ENCODE measurements around the gene PPM1K.

Gene PPM1K

DNA sequence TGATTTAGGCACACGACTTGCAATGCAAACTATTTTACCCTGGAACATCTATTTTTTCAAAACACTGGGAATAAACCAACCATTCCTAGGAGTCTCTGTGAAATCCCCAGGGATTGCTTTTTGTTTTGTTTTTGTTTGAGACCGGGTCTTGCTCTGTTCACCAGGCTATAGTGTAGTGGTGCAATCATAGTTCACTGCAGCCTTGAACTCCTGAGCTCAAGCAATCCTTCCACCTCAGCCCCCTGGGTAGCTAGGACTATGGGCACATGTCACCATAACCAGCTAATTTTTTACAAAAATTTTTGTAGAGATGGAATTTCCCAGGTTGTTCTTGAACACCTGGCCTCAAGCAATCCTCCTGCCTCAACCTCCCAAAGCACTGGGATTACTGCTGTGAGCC is 37.8 kb downstream of the PPM1K start:
- Mint-ChIP-seq H3K9me3 (no peaks in the 10 kb centered on the region), H3K27ac (no peak overlapping the region), H3K4me1 (ENCODE audit: low read depth) (peaks cover 13% of the 10 kb centered on the region), H3K36me3 (ENCODE audit: low read depth) (no peaks in the 10 kb centered on the region), H3K4me3 (no peak overlapping the region), H3K27me3 (no peaks in the 10 kb centered on the region)

DNA sequence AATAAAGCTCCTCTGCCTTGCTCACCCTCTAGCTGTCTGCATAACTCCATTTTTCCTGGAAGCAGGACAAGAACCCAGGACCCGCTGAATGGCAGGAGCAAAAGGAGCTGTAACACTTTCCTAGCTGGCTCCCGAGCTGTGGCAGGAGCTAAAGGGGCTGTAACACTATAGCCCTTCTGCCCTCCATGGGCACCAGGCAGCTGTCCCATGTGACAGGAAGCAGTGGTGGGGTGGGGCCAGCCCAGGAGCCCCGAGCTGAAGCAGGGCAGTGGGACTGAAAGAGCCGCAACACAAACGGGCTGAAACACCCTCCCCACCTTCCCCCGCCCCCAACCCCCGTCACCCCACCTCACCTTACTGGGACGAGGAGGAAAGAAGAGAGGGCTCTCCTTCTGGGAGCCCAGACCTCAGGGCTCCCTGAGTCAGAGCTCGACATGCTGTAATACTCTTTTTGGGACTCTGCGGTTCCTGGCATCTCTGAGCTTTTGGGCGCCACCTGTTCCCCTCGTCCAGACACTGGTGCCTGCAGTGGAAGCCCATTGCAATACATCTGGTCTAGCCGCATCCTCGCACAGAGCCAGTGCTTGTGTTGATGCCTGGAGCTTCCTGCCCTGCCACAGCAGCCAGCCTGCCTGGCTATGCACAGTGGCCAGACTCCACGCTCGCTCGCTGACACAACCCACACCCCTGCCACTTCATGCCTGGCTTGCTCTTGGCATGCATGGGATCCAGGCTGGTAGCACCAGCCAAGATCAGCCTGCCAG is 39.4 kb downstream of the PPM1K start:
- H3K36me3 Mint-ChIP-seq (ENCODE audit: low read depth) = no peaks in the 10 kb centered on the region
- peaks cover 13% of the 10 kb centered on the region for H3K4me1 Mint-ChIP-seq (ENCODE audit: low read depth)
- no peaks in the 10 kb centered on the region for H3K9me3 Mint-ChIP-seq
- H3K27me3 Mint-ChIP-seq = no peaks in the 10 kb centered on the region
- H3K27ac Mint-ChIP-seq = peak overlapping the region; percentile 63
- H3K4me3 Mint-ChIP-seq = peak overlapping the region; percentile 32

DNA sequence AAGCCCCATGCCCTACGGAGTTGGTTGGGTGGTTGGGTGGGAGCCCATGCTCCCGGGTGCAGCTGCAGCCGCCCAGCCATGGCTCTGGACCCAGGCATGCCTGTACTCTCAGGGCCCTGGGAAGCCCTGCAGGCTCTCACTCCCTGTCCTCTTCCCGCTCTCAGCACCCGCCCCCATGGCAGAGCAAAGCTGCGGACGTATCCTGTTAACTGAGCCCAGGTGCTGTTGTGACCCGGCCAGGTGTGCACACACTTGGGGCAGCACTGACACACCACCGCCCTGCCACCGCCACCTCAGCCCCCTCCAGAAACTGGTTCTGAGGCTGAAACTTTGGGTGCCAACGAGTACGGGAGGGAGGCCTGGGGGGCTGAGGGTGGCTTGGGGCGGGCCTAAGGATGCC is 40.3 kb downstream of the PPM1K start:
- Mint-ChIP-seq H3K36me3 (ENCODE audit: low read depth) (no peaks in the 10 kb centered on the region), H3K27ac (no peak overlapping the region), H3K27me3 (no peaks in the 10 kb centered on the region), H3K4me1 (ENCODE audit: low read depth) (peaks cover 13% of the 10 kb centered on the region), H3K4me3 (no peak overlapping the region), H3K9me3 (no peaks in the 10 kb centered on the region)

DNA sequence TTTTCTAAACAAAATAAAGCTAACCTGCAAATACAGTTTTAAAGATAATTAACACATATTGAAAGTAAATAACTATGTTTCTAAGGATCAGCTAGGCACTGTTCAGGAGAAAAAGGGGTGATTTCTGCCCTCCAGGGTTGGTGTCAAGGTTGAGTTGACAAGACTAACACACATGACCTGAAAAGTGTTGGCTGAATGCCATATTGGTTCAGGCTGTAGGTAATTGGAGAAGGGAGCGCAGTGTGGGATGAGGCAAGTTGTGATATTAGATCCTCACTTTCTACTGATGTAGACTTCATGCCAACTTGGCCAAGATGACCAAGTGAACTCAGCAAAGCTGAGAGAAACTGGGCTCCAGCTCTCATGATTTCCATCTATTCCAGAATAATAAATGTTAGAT is 42.2 kb downstream of the PPM1K start:
- no peaks in the 10 kb centered on the region for H3K9me3 Mint-ChIP-seq
- H3K4me1 Mint-ChIP-seq (ENCODE audit: low read depth) = peaks cover 13% of the 10 kb centered on the region
- H3K27me3 Mint-ChIP-seq = no peaks in the 10 kb centered on the region
- H3K27ac Mint-ChIP-seq = no peak overlapping the region
- H3K4me3 Mint-ChIP-seq = no peak overlapping the region
- no peaks in the 10 kb centered on the region for H3K36me3 Mint-ChIP-seq (ENCODE audit: low read depth)

DNA sequence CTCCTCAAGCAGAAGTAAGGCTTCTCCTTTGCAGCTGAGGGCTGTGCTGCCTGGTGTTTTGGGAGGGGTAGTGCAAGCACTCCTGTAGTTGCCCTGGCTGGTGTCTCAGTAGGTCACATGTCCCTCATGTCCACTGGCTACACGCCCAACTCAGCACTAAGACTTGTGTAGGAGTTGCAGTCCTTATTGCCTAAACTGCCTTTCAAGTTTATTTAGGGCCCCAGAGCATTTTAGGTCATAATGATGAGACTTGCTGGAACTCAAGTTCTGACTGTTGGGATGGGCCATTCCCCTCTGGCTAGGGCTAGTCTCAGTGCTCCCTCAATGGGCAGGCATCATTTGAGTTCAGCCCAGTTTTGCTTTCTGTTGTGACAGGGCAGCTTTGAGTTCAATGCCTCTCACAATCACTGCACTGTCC is 44.1 kb downstream of the PPM1K start:
- Mint-ChIP-seq H3K9me3 (no peaks in the 10 kb centered on the region), H3K4me1 (ENCODE audit: low read depth) (peaks cover 7% of the 10 kb centered on the region)

DNA sequence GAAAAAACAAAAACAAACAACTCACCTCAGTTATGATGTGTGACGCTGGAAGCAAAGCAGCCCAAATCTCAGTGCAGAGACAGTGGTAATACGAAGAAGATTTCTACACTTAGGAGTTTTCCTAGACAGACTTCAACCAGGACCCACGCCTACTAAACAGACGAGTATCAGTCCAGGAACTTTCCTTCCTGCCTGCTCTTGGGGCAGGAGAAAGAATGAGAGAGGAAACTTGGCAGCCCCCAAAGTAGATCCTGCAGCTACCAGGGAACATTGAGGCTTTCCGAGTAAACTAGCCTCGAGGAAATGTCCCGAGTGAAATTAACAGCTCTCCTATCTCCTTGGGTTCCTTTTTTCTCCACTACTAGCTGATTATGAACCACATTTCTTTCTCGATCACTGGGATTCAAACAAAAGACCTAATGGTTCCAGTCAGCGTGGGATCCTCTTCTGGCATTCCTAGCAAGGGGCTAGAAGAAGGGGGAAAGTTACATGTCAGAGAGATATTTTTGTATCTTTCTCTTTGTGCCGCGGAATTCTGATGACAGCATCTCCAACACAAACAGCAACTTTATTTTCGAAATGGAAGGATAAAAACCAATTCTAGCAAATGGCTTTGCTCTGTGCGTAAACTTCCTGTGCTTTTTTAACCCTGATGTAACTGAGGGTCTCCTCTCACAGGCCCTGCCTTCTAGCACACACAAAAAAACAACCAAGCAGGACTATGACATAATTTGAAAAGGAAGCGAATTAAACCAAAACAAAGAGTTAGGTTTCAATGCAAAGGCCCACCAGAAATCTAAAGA is 53.2 kb downstream of the PPM1K start:
- Mint-ChIP-seq H3K27me3 (no peaks in the 10 kb centered on the region), H3K36me3 (ENCODE audit: low read depth) (peaks cover 3% of the 10 kb centered on the region), H3K27ac (no peak overlapping the region), H3K4me1 (ENCODE audit: low read depth) (no peaks in the 10 kb centered on the region), H3K4me3 (peak overlapping the region; percentile 12), H3K9me3 (peaks cover 10% of the 10 kb centered on the region)

More for the DNA sequence above, 44.1 kb downstream of the PPM1K start:
- H3K4me3 Mint-ChIP-seq = no peak overlapping the region
- H3K27ac Mint-ChIP-seq = no peak overlapping the region
- H3K27me3 Mint-ChIP-seq = no peaks in the 10 kb centered on the region
- no peaks in the 10 kb centered on the region for H3K36me3 Mint-ChIP-seq (ENCODE audit: low read depth)

DNA sequence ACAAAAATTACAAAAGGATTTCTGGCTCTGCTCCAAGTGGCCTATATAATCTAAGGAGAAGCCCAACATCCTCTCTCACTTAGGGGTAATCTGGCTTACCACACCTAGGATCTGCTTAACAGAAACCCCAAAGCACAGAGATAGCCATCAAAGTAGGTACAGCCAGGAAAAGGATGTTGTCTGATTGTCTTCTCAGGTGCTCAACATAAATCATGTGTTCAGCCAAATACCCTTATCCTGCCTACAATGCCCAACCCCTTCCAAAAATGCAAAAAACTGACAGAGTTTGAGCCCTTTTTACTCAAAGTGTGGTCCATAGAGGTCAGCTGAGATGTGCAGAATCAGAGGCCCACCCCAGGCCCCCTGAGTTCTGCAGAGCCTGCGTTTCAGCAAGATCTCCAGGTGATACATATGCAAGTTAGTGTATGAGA is 53.9 kb downstream of the PPM1K start:
- H3K36me3 Mint-ChIP-seq (ENCODE audit: low read depth) = peaks cover 3% of the 10 kb centered on the region
- H3K27ac Mint-ChIP-seq = no peak overlapping the region
- no peak overlapping the region for H3K4me3 Mint-ChIP-seq
- H3K4me1 Mint-ChIP-seq (ENCODE audit: low read depth) = peaks cover 7% of the 10 kb centered on the region
- peaks cover 10% of the 10 kb centered on the region for H3K9me3 Mint-ChIP-seq
- no peaks in the 10 kb centered on the region for H3K27me3 Mint-ChIP-seq

DNA sequence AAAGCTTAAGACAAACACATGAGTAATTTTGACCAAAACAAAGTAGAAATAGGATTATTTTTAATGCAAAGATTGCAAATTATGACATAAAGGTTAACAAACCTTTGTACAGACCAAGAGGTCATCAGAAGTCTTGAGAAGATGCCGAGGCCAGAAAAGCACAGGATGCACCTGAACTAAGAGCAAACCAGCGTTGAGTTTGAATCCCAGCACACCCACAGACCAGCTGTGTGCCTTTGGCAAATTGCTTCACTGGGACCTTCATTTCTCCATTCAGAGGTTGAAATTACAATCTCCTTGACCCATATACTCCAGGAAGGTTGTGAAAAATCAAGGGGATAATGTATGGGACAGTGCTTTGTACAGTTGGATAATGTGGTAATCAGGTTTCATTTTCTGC is 56.6 kb downstream of the PPM1K start:
- Mint-ChIP-seq H3K27ac (no peak overlapping the region), H3K27me3 (no peaks in the 10 kb centered on the region), H3K4me1 (ENCODE audit: low read depth) (peaks cover 11% of the 10 kb centered on the region), H3K4me3 (no peak overlapping the region), H3K9me3 (peaks cover 10% of the 10 kb centered on the region), H3K36me3 (ENCODE audit: low read depth) (peaks cover 3% of the 10 kb centered on the region)

DNA sequence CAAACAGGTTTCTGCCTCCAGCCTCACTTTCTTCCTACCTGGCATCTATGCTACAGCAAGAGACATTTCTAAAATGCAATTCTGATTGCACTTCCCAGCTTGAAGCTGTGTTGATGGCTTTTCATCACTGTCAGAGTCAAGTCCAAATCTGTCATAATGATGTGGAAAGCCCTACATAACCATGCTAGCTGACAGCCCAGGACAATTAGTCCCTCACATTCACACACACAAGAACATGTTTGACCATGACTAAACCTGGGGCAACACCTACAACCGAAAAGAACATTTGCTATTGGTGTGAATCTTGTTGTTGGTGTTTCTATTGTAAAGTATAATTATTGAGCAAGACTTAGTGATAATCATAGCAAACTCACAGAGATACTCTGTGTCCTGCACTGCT is 58.2 kb downstream of the PPM1K start:
- H3K4me3 Mint-ChIP-seq = no peak overlapping the region
- H3K27ac Mint-ChIP-seq = no peak overlapping the region
- no peaks in the 10 kb centered on the region for H3K27me3 Mint-ChIP-seq
- H3K4me1 Mint-ChIP-seq (ENCODE audit: low read depth) = peaks cover 11% of the 10 kb centered on the region
- peaks cover 14% of the 10 kb centered on the region for H3K9me3 Mint-ChIP-seq
- H3K36me3 Mint-ChIP-seq (ENCODE audit: low read depth) = peaks cover 3% of the 10 kb centered on the region

DNA sequence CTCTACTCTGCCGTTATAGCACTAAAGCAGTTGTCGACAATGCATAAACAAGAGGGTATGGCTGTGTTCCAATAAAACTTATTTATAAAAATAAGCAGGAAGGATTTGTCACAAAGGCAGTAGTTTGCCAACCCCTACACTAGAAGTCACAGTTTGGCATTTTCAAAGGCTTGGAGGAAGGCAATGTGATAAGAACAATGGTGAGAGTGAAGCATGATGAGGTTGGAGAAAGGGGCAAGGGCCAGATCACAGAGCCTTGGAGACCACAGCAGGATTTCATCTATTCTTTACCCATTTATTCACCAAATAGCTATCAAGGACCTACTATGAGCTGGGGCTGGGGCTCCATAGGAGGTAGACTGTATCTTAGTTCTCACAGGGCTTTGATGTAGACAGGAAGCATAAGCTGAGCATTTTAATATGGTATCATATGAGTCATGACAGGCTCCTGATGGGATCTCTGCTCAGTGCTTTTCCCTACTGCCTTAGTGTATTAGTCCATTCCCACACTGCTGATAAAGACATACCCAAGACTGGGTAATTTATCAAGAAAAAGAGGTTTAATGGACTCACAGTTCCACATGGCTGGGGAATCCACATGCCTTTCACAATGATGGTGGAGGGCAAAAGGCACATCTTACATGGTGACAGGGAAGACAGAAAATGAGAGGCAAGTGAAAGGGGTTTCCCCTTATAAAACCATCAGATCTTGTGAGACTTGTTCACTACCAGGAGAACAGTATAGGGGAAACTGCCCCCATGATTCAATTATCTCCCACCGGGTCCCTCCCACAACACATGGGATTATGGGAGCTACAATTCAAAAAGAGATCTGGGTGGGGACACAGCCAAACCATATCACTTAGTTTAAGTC is 58.9 kb downstream of the PPM1K start:
- peaks cover 11% of the 10 kb centered on the region for H3K4me1 Mint-ChIP-seq (ENCODE audit: low read depth)
- peak overlapping the region; percentile 68 for H3K27ac Mint-ChIP-seq
- H3K9me3 Mint-ChIP-seq = peaks cover 14% of the 10 kb centered on the region
- H3K4me3 Mint-ChIP-seq = no peak overlapping the region
- H3K27me3 Mint-ChIP-seq = no peaks in the 10 kb centered on the region
- peaks cover 3% of the 10 kb centered on the region for H3K36me3 Mint-ChIP-seq (ENCODE audit: low read depth)

DNA sequence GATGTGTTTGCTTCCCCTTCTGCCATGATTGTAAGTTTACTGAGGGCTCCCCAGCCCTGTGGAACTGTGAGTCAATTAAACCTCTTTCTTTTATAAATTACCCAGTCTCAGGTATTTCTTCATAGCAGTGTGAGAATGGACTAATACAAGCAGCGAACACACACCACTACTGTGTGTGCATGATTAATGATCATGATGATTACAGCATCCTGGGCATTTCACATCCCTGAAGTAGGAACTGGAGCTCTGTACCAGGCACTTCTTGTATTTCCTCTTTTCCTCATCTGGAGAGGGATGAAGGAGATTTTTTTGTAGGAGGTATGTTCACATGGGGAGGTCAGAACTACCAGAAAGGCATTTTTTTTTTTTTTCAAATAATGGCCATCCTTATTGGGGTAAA is 60.8 kb downstream of the PPM1K start:
- peaks cover 3% of the 10 kb centered on the region for H3K27me3 Mint-ChIP-seq
- H3K9me3 Mint-ChIP-seq = peaks cover 4% of the 10 kb centered on the region
- H3K36me3 Mint-ChIP-seq (ENCODE audit: low read depth) = no peaks in the 10 kb centered on the region
- peaks cover 13% of the 10 kb centered on the region for H3K4me1 Mint-ChIP-seq (ENCODE audit: low read depth)
- H3K4me3 Mint-ChIP-seq = no peak overlapping the region
- no peak overlapping the region for H3K27ac Mint-ChIP-seq

DNA sequence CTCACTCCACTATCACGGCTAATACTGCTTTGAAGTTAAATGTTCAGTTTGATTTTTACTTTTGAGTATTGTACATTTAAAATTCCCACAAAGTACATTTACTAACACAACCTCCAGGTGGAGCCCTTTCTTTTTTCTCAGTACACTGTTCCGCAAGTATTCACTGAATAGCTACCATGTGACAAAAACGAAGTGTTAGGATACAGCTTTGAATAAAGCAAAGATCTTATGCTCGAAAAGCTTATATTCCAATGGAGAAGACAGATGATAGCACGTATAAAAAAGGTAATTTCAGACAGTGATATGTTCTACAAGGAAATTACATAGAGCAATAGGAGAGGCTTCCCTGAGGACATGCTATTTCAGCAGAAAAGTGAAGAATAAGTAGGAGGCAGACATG is 65.3 kb downstream of the PPM1K start:
- Mint-ChIP-seq H3K27me3 (peaks cover 3% of the 10 kb centered on the region), H3K36me3 (ENCODE audit: low read depth) (no peaks in the 10 kb centered on the region), H3K4me1 (ENCODE audit: low read depth) (peaks cover 3% of the 10 kb centered on the region), H3K4me3 (no peak overlapping the region), H3K27ac (no peak overlapping the region), H3K9me3 (peaks cover 4% of the 10 kb centered on the region)

DNA sequence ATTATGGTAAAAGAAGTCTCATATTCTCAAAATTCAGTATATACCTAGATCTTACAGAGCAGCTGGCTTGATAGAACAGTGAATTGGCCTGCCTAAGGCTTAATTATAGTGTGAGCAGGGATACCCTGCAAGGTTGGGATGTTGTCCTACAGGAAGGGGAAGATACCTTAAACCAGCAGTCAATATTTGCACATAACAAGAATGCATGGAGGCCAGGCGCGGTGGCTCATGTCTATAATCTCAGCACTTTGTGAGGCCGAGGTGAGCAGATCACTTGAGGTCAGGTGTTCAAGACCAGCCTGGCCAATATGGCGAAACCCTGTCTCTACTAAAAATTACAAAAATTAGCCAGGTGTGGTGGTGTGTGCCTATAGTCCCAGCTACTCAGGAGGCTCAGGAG is 67.2 kb downstream of the PPM1K start:
- Mint-ChIP-seq H3K4me1 (ENCODE audit: low read depth) (peaks cover 3% of the 10 kb centered on the region), H3K4me3 (no peak overlapping the region), H3K9me3 (peaks cover 4% of the 10 kb centered on the region), H3K36me3 (ENCODE audit: low read depth) (no peaks in the 10 kb centered on the region), H3K27me3 (peaks cover 3% of the 10 kb centered on the region), H3K27ac (no peak overlapping the region)

DNA sequence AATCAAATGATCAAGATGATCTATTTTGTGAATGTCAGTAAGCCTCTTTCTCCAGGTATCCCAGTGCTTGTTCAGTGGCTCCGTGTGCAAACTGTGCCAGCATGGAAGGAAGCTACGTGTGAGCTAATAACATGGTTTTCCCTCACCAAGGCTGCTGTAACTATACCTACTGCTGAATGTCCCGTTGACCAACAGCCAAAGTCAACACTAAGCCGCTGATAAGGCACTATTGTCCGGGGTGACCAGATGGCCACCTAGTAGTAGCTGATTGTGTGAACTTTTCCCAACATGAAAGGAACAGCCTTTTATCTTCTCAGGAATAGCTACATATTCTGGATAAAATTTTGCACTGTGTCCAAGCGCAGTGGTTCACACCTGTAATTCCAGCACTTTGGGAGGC is 68.0 kb downstream of the PPM1K start:
- Mint-ChIP-seq H3K4me3 (no peak overlapping the region), H3K9me3 (peaks cover 3% of the 10 kb centered on the region), H3K4me1 (ENCODE audit: low read depth) (peaks cover 3% of the 10 kb centered on the region), H3K27ac (no peak overlapping the region), H3K27me3 (peaks cover 3% of the 10 kb centered on the region), H3K36me3 (ENCODE audit: low read depth) (no peaks in the 10 kb centered on the region)

DNA sequence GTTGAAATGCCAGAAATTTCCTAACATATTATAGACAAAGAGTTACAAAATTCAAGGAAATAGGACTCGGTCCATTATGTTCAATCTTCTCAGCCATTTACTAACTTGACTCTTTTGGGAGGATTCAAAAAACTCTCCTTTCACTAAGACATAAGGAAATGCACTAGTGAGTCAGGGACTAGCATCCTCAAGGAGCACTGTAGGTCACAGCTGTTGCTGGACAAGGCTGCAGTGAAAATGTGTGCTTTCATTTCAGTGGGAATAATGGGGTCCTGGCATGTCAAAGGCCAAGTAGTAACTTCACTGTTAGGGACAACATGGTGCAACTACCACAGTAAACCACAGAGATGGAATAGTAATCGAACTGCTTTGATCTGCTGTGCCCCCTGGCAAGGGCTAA is 69.0 kb downstream of the PPM1K start:
- H3K9me3 Mint-ChIP-seq = no peaks in the 10 kb centered on the region
- peaks cover 3% of the 10 kb centered on the region for H3K4me1 Mint-ChIP-seq (ENCODE audit: low read depth)
- no peaks in the 10 kb centered on the region for H3K36me3 Mint-ChIP-seq (ENCODE audit: low read depth)

More for the DNA sequence above, 69.0 kb downstream of the PPM1K start:
- Mint-ChIP-seq H3K27me3 (peaks cover 3% of the 10 kb centered on the region), H3K27ac (no peak overlapping the region), H3K4me3 (no peak overlapping the region)
